ENCODE results near the gene VWDE.

- TF ChIP-seq CTCF (IDR thresholded peaks at IDR 0.05; ENCODE audit: control extremely low read depth in 1 of 3, insufficient read depth in 1 of 3, low read depth in 1 of 3, low read length in 3 of 3), result no peak
- no peak for TF ChIP-seq RFX5 (IDR thresholded peaks at IDR 0.05; ENCODE audit: borderline replicate concordance, low read depth, low read length)
- no peak for TF ChIP-seq PHF8 (conservative IDR thresholded peaks at IDR 0.05; ENCODE audit: low read depth, low read length)
- no peak for TF ChIP-seq FOSL1 (IDR thresholded peaks at IDR 0.05; ENCODE audit: insufficient read depth, low read depth, low read length)
- TF ChIP-seq RNF2 (IDR thresholded peaks at IDR 0.05; ENCODE audit: borderline replicate concordance, low read depth, low read length, missing control alignments, poor library complexity, severe bottlenecking), result no peak
- TF ChIP-seq EZH2 (IDR thresholded peaks at IDR 0.05; ENCODE audit: low read depth, low read length, severe bottlenecking), result no peak
- no peak for TF ChIP-seq EP300 (IDR thresholded peaks at IDR 0.05; ENCODE audit: borderline replicate concordance in 1 of 2, low read depth in 2 of 2, low read length in 2 of 2)
- no peak for TF ChIP-seq CBX8 (IDR thresholded peaks at IDR 0.05; ENCODE audit: borderline replicate concordance, low read depth, low read length)
- no peak for TF ChIP-seq POLR2AphosphoS5 (IDR thresholded peaks at IDR 0.05; ENCODE audit: low read depth, low read length)
These were observed 45.0 kb downstream of the VWDE start for GRCh38 chr7:12358694-12359093.

Measured in H1 (cell line).